Measurements from ENCODE around the gene RGMB. TPM values are rescaled to one million over a fixed set of nuclear protein-coding genes. Genes with fewer than 3 reads are reported as not detected.

RGMB gene
- polyA plus RNA-seq, 1 donor from 2014 or later = 5.2 TPM

DNA sequence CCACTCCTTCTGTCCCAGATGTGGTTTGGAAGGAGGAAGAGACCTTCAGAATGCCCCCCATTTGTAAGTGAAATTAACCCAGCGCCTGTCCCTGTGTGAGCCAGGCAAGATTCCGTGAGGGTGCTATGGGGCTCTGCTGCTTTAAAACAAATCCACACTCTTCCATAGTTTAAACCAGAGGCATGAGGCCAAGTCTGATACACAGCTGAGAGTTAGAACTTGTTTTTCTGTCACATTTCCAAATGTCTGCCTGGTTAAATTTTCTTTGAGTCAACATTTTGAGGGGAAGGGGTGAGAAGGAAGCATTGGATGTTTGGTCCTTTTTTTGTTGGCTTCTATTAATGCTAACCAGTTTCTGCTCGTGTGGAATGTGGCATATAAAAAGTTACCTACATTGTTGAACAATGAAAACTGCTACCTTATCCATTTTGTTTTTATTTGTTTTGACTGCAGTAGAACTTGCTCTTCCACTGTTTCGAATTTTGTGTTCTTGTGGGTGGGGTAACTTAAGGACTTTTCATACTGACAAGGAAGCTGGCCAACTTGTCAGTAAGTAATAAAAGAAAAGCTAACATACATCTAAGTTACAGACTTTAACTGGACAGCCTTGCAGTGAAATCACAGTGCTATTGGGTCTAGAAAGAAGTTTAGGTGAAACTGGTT lies 12.9 kb downstream of the RGMB start:
- Mint-ChIP-seq H3K36me3 (peaks cover 5% of the 10 kb centered on the region), H3K4me3 (peak overlapping the region in 1 of 4 donors; percentile 6), H3K27ac (peak overlapping the region in 2 of 3 donors; percentile 13 to 50), H3K9me3 (no peaks in the 10 kb centered on the region), H3K27me3 (no peaks in the 10 kb centered on the region), H3K4me1 (peaks cover 12 to 48% (median 29%) of the 10 kb centered on the region in 3 donors)

GRCh38 chr5:98787131-98787719 lies 13.8 kb downstream of the RGMB start:
- no peak overlapping the region for H3K4me3 Mint-ChIP-seq
- H3K9me3 Mint-ChIP-seq = no peaks in the 10 kb centered on the region
- peaks cover 14 to 48% (median 28%) of the 10 kb centered on the region in 3 donors for H3K4me1 Mint-ChIP-seq
- no peak overlapping the region for H3K27ac Mint-ChIP-seq
- no peaks in the 10 kb centered on the region for H3K27me3 Mint-ChIP-seq
- H3K36me3 Mint-ChIP-seq = peaks cover 5% of the 10 kb centered on the region

DNA sequence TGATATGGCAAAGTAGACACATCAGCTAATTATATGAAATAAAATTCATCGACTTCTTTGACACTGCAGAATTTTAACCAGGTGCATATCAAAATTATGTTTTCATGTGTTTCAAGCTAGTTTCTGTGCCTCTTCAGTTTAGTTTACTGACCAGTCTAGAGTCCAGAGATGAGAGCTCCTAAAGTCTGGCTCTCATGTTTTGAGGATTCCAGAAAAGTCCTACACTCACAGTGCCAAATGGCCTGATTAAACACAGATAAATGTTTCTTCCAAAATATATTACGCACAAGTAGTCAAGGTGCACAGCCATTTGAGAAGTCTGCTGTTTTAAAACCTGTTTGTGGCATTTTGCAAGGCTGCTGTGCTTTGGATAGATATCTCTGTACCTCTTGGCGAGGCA lies 15.6 kb downstream of the RGMB start:
- Mint-ChIP-seq H3K36me3 (peaks cover 5% of the 10 kb centered on the region), H3K9me3 (no peaks in the 10 kb centered on the region), H3K4me1 (peaks cover 14 to 42% (median 22%) of the 10 kb centered on the region in 3 donors), H3K27ac (no peak overlapping the region), H3K27me3 (no peaks in the 10 kb centered on the region), H3K4me3 (no peak overlapping the region)

GRCh38 chr5:98791001-98791519 lies 17.6 kb downstream of the RGMB start:
- no peak overlapping the region for H3K27ac Mint-ChIP-seq
- H3K9me3 Mint-ChIP-seq = no peaks in the 10 kb centered on the region
- H3K27me3 Mint-ChIP-seq = no peaks in the 10 kb centered on the region
- peaks cover 10 to 25% (median 13%) of the 10 kb centered on the region in 3 donors for H3K4me1 Mint-ChIP-seq
- no peak overlapping the region for H3K4me3 Mint-ChIP-seq
- H3K36me3 Mint-ChIP-seq = peaks cover 5% of the 10 kb centered on the region

GRCh38 chr5:98791898-98792580 lies 18.6 kb downstream of the RGMB start:
- no peaks in the 10 kb centered on the region for H3K27me3 Mint-ChIP-seq
- H3K9me3 Mint-ChIP-seq = no peaks in the 10 kb centered on the region
- no peak overlapping the region for H3K27ac Mint-ChIP-seq
- no peak overlapping the region for H3K4me3 Mint-ChIP-seq
- H3K4me1 Mint-ChIP-seq = peaks cover 10 to 23% (median 10%) of the 10 kb centered on the region in 3 donors
- peaks cover 3% of the 10 kb centered on the region for H3K36me3 Mint-ChIP-seq

- Mint-ChIP-seq H3K4me3 (no peak overlapping the region), H3K27me3 (no peaks in the 10 kb centered on the region), H3K9me3 (no peaks in the 10 kb centered on the region), H3K27ac (no peak overlapping the region), H3K36me3 (no peaks in the 10 kb centered on the region), H3K4me1 (peaks cover 8 to 23% (median 10%) of the 10 kb centered on the region in 3 donors)
Measured at GRCh38 chr5:98793223-98793622, 19.8 kb downstream of the RGMB start.

DNA sequence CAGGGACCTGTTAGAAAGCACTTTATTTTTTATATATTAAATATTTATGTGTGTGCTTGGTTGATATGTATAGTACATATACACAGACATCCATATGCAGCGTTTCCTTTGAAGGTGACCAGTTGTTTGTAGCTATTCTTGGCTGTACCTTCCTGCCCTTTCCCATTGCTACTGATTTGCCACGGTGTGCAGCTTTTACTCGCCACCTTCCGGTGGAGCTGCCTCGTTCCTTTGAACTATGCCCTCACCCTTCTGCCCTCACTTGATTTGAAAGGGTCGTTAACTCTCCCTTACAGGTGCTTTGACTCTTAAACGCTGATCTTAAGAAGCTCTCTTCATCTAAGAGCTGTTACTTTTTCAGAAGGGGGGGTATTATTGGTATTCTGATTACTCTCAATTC lies 20.5 kb downstream of the RGMB start:
- H3K4me1 Mint-ChIP-seq = peaks cover 8 to 17% (median 10%) of the 10 kb centered on the region in 3 donors
- H3K36me3 Mint-ChIP-seq = no peaks in the 10 kb centered on the region
- no peak overlapping the region for H3K4me3 Mint-ChIP-seq
- no peaks in the 10 kb centered on the region for H3K9me3 Mint-ChIP-seq
- no peak overlapping the region for H3K27ac Mint-ChIP-seq
- no peaks in the 10 kb centered on the region for H3K27me3 Mint-ChIP-seq

- Mint-ChIP-seq H3K27me3 (no peaks in the 10 kb centered on the region), H3K27ac (peak overlapping the region in 2 of 3 donors; percentile 11 to 41)
Measured at GRCh38 chr5:98794414-98795080, 21.1 kb downstream of the RGMB start.

DNA sequence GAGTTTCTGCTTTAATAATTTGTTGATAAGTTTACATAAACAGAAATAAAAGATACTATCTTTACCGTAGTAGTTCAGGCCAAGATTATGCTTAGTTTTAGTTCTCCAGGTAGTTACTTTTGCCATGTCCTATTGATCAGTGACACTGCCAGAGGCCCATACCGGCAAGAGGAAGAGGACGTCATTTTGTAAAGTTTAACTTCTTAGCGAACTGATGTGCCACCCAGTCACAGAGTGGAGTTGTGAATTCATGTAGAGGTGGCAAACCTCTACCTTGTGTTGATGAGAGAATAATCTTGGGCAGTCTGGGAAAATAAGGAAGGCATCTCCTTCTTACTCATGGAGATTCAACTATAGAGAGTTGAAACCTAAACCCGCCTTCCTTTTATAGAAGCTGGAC lies 21.8 kb downstream of the RGMB start:
- Mint-ChIP-seq H3K4me1 (peaks cover 7 to 9% (median 8%) of the 10 kb centered on the region in 3 donors), H3K36me3 (no peaks in the 10 kb centered on the region), H3K9me3 (no peaks in the 10 kb centered on the region), H3K27me3 (no peaks in the 10 kb centered on the region), H3K27ac (peak overlapping the region in 1 of 3 donors; percentile 41), H3K4me3 (no peak overlapping the region)

More at GRCh38 chr5:98794414-98795080, 21.1 kb downstream of the RGMB start:
- Mint-ChIP-seq H3K4me1 (peaks cover 8 to 13% (median 10%) of the 10 kb centered on the region in 3 donors), H3K36me3 (no peaks in the 10 kb centered on the region), H3K9me3 (no peaks in the 10 kb centered on the region), H3K4me3 (no peak overlapping the region)

DNA sequence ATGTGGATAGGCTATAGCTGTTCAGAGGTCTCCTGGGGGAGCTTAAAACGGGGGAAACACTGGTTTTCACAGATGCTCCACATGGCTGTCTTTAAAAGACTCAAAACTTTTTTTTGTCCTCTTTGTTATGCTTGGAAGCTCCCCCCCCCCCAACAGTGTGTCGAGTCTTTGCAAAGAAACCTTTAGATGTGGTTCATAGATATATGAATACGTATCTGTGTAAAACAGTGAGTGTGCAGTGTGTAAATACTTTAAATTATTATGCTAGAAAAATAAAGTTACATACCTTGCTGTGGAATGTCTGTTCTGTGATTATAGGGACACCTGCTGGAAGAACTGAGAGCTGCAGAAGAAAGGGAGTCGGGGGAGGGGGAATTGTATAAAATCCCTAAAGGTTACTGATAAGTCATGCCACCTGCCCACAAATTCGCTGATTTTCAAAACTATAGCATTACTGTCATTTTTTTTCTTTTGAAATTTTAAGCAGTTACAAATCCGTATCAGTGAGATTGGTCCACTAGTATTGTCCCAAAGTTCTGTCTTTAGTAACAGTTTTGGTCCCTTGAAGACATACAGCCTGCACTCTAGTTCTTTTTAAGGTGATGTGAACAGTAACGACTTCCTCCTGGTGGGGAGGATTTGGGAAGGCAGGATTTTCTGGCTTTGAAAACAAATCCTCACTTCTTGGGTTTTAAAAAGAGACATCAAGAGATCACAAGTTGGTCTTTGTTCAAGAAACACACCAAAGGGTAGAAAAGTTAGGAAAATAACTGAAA lies 22.9 kb downstream of the RGMB start:
- no peaks in the 10 kb centered on the region for H3K27me3 Mint-ChIP-seq
- H3K27ac Mint-ChIP-seq = peak overlapping the region in 1 of 3 donors; percentile 25
- no peak overlapping the region for H3K4me3 Mint-ChIP-seq
- peaks cover 0 to 5% (median 3%) of the 10 kb centered on the region in 3 donors for H3K4me1 Mint-ChIP-seq
- peaks cover 2% of the 10 kb centered on the region for H3K36me3 Mint-ChIP-seq
- no peaks in the 10 kb centered on the region for H3K9me3 Mint-ChIP-seq

DNA sequence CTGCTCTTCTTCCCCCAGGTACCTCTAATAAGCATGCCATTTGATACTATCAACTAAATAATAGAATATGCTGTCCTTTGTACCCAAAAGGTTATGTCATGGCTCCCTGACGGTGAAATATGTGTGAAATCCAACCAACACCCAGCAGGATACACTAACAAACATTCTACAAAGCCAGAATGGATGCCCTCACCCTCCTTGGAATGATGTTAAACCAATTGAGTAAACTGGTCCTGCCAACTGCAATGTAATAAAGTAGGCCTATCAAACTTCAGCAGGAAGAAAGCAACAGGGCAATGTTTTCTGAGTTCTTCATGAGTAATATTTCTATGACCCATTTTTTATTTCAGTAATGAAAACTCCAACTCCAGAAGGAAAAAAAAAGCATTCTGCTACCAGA lies 24.9 kb downstream of the RGMB start:
- Mint-ChIP-seq H3K4me3 (no peak overlapping the region), H3K9me3 (no peaks in the 10 kb centered on the region), H3K36me3 (peaks cover 2% of the 10 kb centered on the region), H3K27ac (no peak overlapping the region), H3K4me1 (peaks cover 0 to 3% (median 0%) of the 10 kb centered on the region in 3 donors), H3K27me3 (no peaks in the 10 kb centered on the region)

GRCh38 chr5:98798847-98799246 lies 25.4 kb downstream of the RGMB start:
- H3K4me1 Mint-ChIP-seq = peaks cover 0 to 3% (median 0%) of the 10 kb centered on the region in 3 donors
- no peaks in the 10 kb centered on the region for H3K27me3 Mint-ChIP-seq
- no peak overlapping the region for H3K27ac Mint-ChIP-seq
- no peak overlapping the region for H3K4me3 Mint-ChIP-seq
- no peaks in the 10 kb centered on the region for H3K9me3 Mint-ChIP-seq
- peaks cover 2% of the 10 kb centered on the region for H3K36me3 Mint-ChIP-seq

DNA sequence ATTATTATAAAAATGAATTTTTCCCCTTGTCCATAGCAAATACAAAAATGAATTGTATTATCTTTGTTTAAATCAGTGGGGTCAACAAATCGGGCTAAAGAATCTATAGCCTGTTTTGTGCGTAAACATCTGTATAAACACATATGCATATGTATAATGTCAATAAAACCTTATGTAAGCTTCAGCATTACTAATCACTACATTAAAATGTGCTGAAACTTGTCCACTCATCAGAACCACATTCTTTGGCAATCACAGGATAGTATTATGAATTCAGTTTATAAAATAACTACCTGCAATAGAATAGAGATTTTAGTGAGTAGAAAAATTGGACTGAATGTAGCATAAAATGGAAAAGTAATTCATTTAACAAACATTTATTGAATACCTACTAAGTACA lies 30.6 kb downstream of the RGMB start:
- Mint-ChIP-seq H3K27me3 (no peaks in the 10 kb centered on the region), H3K36me3 (peaks cover 4% of the 10 kb centered on the region), H3K27ac (no peak overlapping the region), H3K9me3 (peaks cover 5 to 29% (median 13%) of the 10 kb centered on the region in 3 donors), H3K4me1 (no peaks in the 10 kb centered on the region), H3K4me3 (no peak overlapping the region)

- Mint-ChIP-seq H3K4me1 (no peaks in the 10 kb centered on the region), H3K36me3 (peaks cover 4% of the 10 kb centered on the region), H3K4me3 (no peak overlapping the region), H3K9me3 (peaks cover 5 to 29% (median 13%) of the 10 kb centered on the region in 3 donors), H3K27ac (no peak overlapping the region), H3K27me3 (no peaks in the 10 kb centered on the region)
Measured at GRCh38 chr5:98805070-98805469, 31.6 kb downstream of the RGMB start.
